ENCODE results near the gene SMCO2.

SMCO2 gene

GRCh38 chr12:27424631-27425230 is 21.8 kb upstream of the SMCO2 start:
- Histone ChIP-seq H3K27ac (ENCODE audit: low read depth, low read length) (no peak overlapping the region), H3K4me3 (ENCODE audit: low read length) (no peak overlapping the region), H3K56ac (ENCODE audit: low read length) (no peak overlapping the region), H3K9ac (ENCODE audit: low read length) (no peak overlapping the region), H3K4ac (ENCODE audit: low read depth, low read length) (no peak overlapping the region), H3K27me3 (ENCODE audit: insufficient read depth, low read length, poor library complexity) (no peaks in the 10 kb centered on the region), H4K5ac (ENCODE audit: low read length) (no peak overlapping the region), H3K79me2 (ENCODE audit: control insufficient read depth, insufficient read depth, low read length) (no peaks in the 10 kb centered on the region), H3K23ac (ENCODE audit: low read length) (no peak overlapping the region), H4K8ac (ENCODE audit: low read depth, low read length) (no peak overlapping the region), H3K18ac (ENCODE audit: low read length) (no peak overlapping the region), H3K36me3 (ENCODE audit: control insufficient read depth, insufficient read depth, low read length) (peaks cover 1% of the 10 kb centered on the region), H2BK5ac (ENCODE audit: low read length) (no peak overlapping the region), H3K4me2 (ENCODE audit: low read length) (no peak overlapping the region), H3K79me1 (ENCODE audit: low read length) (no peaks in the 10 kb centered on the region), H2BK15ac (replicated peaks; ENCODE audit: low read depth) (no peak overlapping the region), H2AK5ac (ENCODE audit: low read length) (no peak overlapping the region), H3K4me1 (ENCODE audit: control insufficient read depth, low read depth, low read length) (peaks cover 2% of the 10 kb centered on the region), H2BK120ac (ENCODE audit: low read depth, low read length) (no peak overlapping the region)
- no CpG with 5 or more reads among the region's 4 CpGs for WGBS (ENCODE audit: extremely low coverage, insufficient coverage, low lambda C conversion rate)
- peak; percentile 64 for DNase-seq

- peaks cover 1% of the 10 kb centered on the region for H3K36me3 ChIP-seq (ENCODE audit: control insufficient read depth, insufficient read depth, low read length)
- H4K8ac ChIP-seq (ENCODE audit: low read depth, low read length) = no peak overlapping the region
- no peak overlapping the region for H3K18ac ChIP-seq (ENCODE audit: low read length)
- WGBS (ENCODE audit: extremely low coverage, insufficient coverage, low lambda C conversion rate) = no CpG with 5 or more reads among the region's 5 CpGs
- H3K56ac ChIP-seq (ENCODE audit: low read length) = no peak overlapping the region
- no peaks in the 10 kb centered on the region for H3K79me2 ChIP-seq (ENCODE audit: control insufficient read depth, insufficient read depth, low read length)
- no peak overlapping the region for H3K4me3 ChIP-seq (ENCODE audit: low read length)
- no peak overlapping the region for H2BK15ac ChIP-seq (replicated peaks; ENCODE audit: low read depth)
- no peaks in the 10 kb centered on the region for H3K27me3 ChIP-seq (ENCODE audit: insufficient read depth, low read length, poor library complexity)
- peaks cover 2% of the 10 kb centered on the region for H3K4me1 ChIP-seq (ENCODE audit: control insufficient read depth, low read depth, low read length)
- no peak for DNase-seq
- H4K5ac ChIP-seq (ENCODE audit: low read length) = no peak overlapping the region
- H3K27ac ChIP-seq (ENCODE audit: low read depth, low read length) = no peak overlapping the region
- no peak overlapping the region for H2BK5ac ChIP-seq (ENCODE audit: low read length)
- no peak overlapping the region for H3K4ac ChIP-seq (ENCODE audit: low read depth, low read length)
- H3K79me1 ChIP-seq (ENCODE audit: low read length) = no peaks in the 10 kb centered on the region
- H3K9ac ChIP-seq (ENCODE audit: low read length) = no peak overlapping the region
- H2AK5ac ChIP-seq (ENCODE audit: low read length) = no peak overlapping the region
- H2BK120ac ChIP-seq (ENCODE audit: low read depth, low read length) = no peak overlapping the region
- no peak overlapping the region for H3K23ac ChIP-seq (ENCODE audit: low read length)
- no peak overlapping the region for H3K4me2 ChIP-seq (ENCODE audit: low read length)
These were observed 21.2 kb upstream of the SMCO2 start for GRCh38 chr12:27425306-27425705.

- Histone ChIP-seq H2BK15ac (replicated peaks; ENCODE audit: low read depth) (no peak overlapping the region), H3K36me3 (ENCODE audit: control insufficient read depth, insufficient read depth, low read length) (peaks cover 1% of the 10 kb centered on the region), H3K4me3 (ENCODE audit: low read length) (no peak overlapping the region), H3K56ac (ENCODE audit: low read length) (no peak overlapping the region), H3K18ac (ENCODE audit: low read length) (no peak overlapping the region), H2AK5ac (ENCODE audit: low read length) (no peak overlapping the region), H3K27ac (ENCODE audit: low read depth, low read length) (no peak overlapping the region), H3K79me1 (ENCODE audit: low read length) (no peaks in the 10 kb centered on the region), H3K27me3 (ENCODE audit: insufficient read depth, low read length, poor library complexity) (no peaks in the 10 kb centered on the region), H3K79me2 (ENCODE audit: control insufficient read depth, insufficient read depth, low read length) (no peaks in the 10 kb centered on the region), H4K5ac (ENCODE audit: low read length) (no peak overlapping the region), H4K8ac (ENCODE audit: low read depth, low read length) (no peak overlapping the region), H2BK120ac (ENCODE audit: low read depth, low read length) (no peak overlapping the region), H2BK5ac (ENCODE audit: low read length) (no peak overlapping the region), H3K4ac (ENCODE audit: low read depth, low read length) (no peak overlapping the region), H3K9ac (ENCODE audit: low read length) (no peak overlapping the region), H3K4me2 (ENCODE audit: low read length) (no peak overlapping the region), H3K23ac (ENCODE audit: low read length) (no peak overlapping the region), H3K4me1 (ENCODE audit: control insufficient read depth, low read depth, low read length) (peaks cover 2% of the 10 kb centered on the region)
- DNase-seq = no peak
- no CpG with 5 or more reads among the region's 6 CpGs for WGBS (ENCODE audit: extremely low coverage, insufficient coverage, low lambda C conversion rate)
These were observed 19.6 kb upstream of the SMCO2 start for GRCh38 chr12:27426743-27427487.

- no peaks in the 10 kb centered on the region for H3K27me3 ChIP-seq (ENCODE audit: insufficient read depth, low read length, poor library complexity)
- no peak overlapping the region for H2BK5ac ChIP-seq (ENCODE audit: low read length)
- H2AK5ac ChIP-seq (ENCODE audit: low read length) = no peak overlapping the region
- no peak overlapping the region for H3K4me3 ChIP-seq (ENCODE audit: low read length)
- H2BK120ac ChIP-seq (ENCODE audit: low read depth, low read length) = no peak overlapping the region
- no peak for DNase-seq
- H3K23ac ChIP-seq (ENCODE audit: low read length) = no peak overlapping the region
- H2BK15ac ChIP-seq (replicated peaks; ENCODE audit: low read depth) = no peak overlapping the region
- peaks cover 1% of the 10 kb centered on the region for H3K36me3 ChIP-seq (ENCODE audit: control insufficient read depth, insufficient read depth, low read length)
- H3K79me1 ChIP-seq (ENCODE audit: low read length) = no peaks in the 10 kb centered on the region
- no peak overlapping the region for H3K27ac ChIP-seq (ENCODE audit: low read depth, low read length)
- no peak overlapping the region for H4K8ac ChIP-seq (ENCODE audit: low read depth, low read length)
- no peak overlapping the region for H3K56ac ChIP-seq (ENCODE audit: low read length)
- no peaks in the 10 kb centered on the region for H3K4me1 ChIP-seq (ENCODE audit: control insufficient read depth, low read depth, low read length)
- H4K5ac ChIP-seq (ENCODE audit: low read length) = no peak overlapping the region
- no CpG with 5 or more reads among the region's 3 CpGs for WGBS (ENCODE audit: extremely low coverage, insufficient coverage, low lambda C conversion rate)
- H3K4me2 ChIP-seq (ENCODE audit: low read length) = no peak overlapping the region
- H3K18ac ChIP-seq (ENCODE audit: low read length) = no peak overlapping the region
- H3K9ac ChIP-seq (ENCODE audit: low read length) = no peak overlapping the region
- H3K79me2 ChIP-seq (ENCODE audit: control insufficient read depth, insufficient read depth, low read length) = no peaks in the 10 kb centered on the region
- H3K4ac ChIP-seq (ENCODE audit: low read depth, low read length) = no peak overlapping the region
These were observed 18.7 kb upstream of the SMCO2 start for GRCh38 chr12:27427824-27428223.

GRCh38 chr12:27428466-27428865 is 18.1 kb upstream of the SMCO2 start:
- Histone ChIP-seq H4K5ac (ENCODE audit: low read length) (no peak overlapping the region), H2AK5ac (ENCODE audit: low read length) (no peak overlapping the region), H3K79me2 (ENCODE audit: control insufficient read depth, insufficient read depth, low read length) (no peaks in the 10 kb centered on the region), H3K4me3 (ENCODE audit: low read length) (no peak overlapping the region), H2BK120ac (ENCODE audit: low read depth, low read length) (no peak overlapping the region), H3K27me3 (ENCODE audit: insufficient read depth, low read length, poor library complexity) (no peaks in the 10 kb centered on the region), H3K9ac (ENCODE audit: low read length) (no peak overlapping the region), H4K8ac (ENCODE audit: low read depth, low read length) (no peak overlapping the region), H3K23ac (ENCODE audit: low read length) (no peak overlapping the region), H2BK5ac (ENCODE audit: low read length) (no peak overlapping the region), H3K79me1 (ENCODE audit: low read length) (no peaks in the 10 kb centered on the region), H3K18ac (ENCODE audit: low read length) (no peak overlapping the region), H3K4me1 (ENCODE audit: control insufficient read depth, low read depth, low read length) (no peaks in the 10 kb centered on the region), H3K27ac (ENCODE audit: low read depth, low read length) (no peak overlapping the region), H3K4ac (ENCODE audit: low read depth, low read length) (no peak overlapping the region), H2BK15ac (replicated peaks; ENCODE audit: low read depth) (no peak overlapping the region), H3K36me3 (ENCODE audit: control insufficient read depth, insufficient read depth, low read length) (peaks cover 1% of the 10 kb centered on the region), H3K56ac (ENCODE audit: low read length) (no peak overlapping the region), H3K4me2 (ENCODE audit: low read length) (no peak overlapping the region)
- DNase-seq = no peak

GRCh38 chr12:27429606-27430005 is 16.9 kb upstream of the SMCO2 start:
- Histone ChIP-seq H3K36me3 (ENCODE audit: control insufficient read depth, insufficient read depth, low read length) (peaks cover 1% of the 10 kb centered on the region), H3K18ac (ENCODE audit: low read length) (no peak overlapping the region), H3K79me2 (ENCODE audit: control insufficient read depth, insufficient read depth, low read length) (no peaks in the 10 kb centered on the region), H3K27me3 (ENCODE audit: insufficient read depth, low read length, poor library complexity) (no peaks in the 10 kb centered on the region), H3K27ac (ENCODE audit: low read depth, low read length) (no peak overlapping the region), H3K23ac (ENCODE audit: low read length) (no peak overlapping the region), H2BK5ac (ENCODE audit: low read length) (no peak overlapping the region), H2BK120ac (ENCODE audit: low read depth, low read length) (no peak overlapping the region), H3K9ac (ENCODE audit: low read length) (no peak overlapping the region), H3K4me2 (ENCODE audit: low read length) (no peak overlapping the region), H4K8ac (ENCODE audit: low read depth, low read length) (no peak overlapping the region), H3K79me1 (ENCODE audit: low read length) (no peaks in the 10 kb centered on the region), H3K4ac (ENCODE audit: low read depth, low read length) (no peak overlapping the region), H3K4me1 (ENCODE audit: control insufficient read depth, low read depth, low read length) (no peaks in the 10 kb centered on the region), H4K5ac (ENCODE audit: low read length) (no peak overlapping the region), H3K4me3 (ENCODE audit: low read length) (no peak overlapping the region), H2AK5ac (ENCODE audit: low read length) (no peak overlapping the region), H3K56ac (ENCODE audit: low read length) (no peak overlapping the region), H2BK15ac (replicated peaks; ENCODE audit: low read depth) (no peak overlapping the region)
- no CpG with 5 or more reads among the region's 2 CpGs for WGBS (ENCODE audit: extremely low coverage, insufficient coverage, low lambda C conversion rate)
- DNase-seq = no peak
